ENCODE data around the gene CHMP1A. TPM values are rescaled to one million over a fixed set of nuclear protein-coding genes. Genes with fewer than 3 reads are reported as not detected.
A peak's percentile ranks its signal among the peaks of the same experiment; 100 is the strongest.

Gene CHMP1A
- polyA plus RNA-seq, 2 donors, result 58.8 to 71.9 TPM

DNA sequence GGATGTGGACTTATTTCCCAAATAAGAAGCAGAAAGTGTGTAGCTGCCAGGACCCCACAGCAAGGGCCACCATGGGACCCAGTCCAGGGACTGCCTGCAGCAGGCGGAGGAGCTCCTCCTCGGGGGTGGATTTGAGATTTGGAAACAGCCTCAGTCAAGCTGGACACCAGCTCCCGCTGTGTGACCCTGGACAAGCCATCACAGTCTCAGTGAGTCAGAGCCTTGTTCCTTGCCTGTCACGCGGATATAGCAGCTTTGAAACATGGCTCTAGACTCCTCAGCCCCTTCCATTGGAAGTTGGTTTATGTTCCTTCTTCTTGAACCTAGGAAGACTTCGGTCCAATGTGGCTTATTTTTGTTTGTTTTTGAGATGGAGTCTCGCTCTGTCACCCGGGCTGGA lies 56.6 kb downstream of the CHMP1A start:
- Histone ChIP-seq H3K9me3 (ENCODE audit: control insufficient read depth in 2 of 2, insufficient read depth in 1 of 2, low read depth in 1 of 2, low read length in 1 of 2) (no peaks in the 10 kb centered on the region), H3K36me3 (ENCODE audit: control insufficient read depth in 2 of 2, insufficient read depth in 2 of 2, low read length in 1 of 2) (no peaks in the 10 kb centered on the region), H3K27me3 (ENCODE audit: control insufficient read depth in 1 of 2, insufficient read depth in 2 of 2, low read length in 2 of 2) (no peaks in the 10 kb centered on the region), H3K4me1 (ENCODE audit: control insufficient read depth in 2 of 2, insufficient read depth in 2 of 2, low read length in 1 of 2) (peaks cover 4 to 38% of the 10 kb centered on the region in 2 donors), H3K27ac (ENCODE audit: low read depth in 2 of 2, low read length in 1 of 2) (no peak overlapping the region), H3K4me3 (ENCODE audit: low read depth in 1 of 2, low read length in 2 of 2) (no peak overlapping the region)
- WGBS, 2 donors, result 72 to 78% methylated on average over 8 of the region's 8 CpGs

DNA sequence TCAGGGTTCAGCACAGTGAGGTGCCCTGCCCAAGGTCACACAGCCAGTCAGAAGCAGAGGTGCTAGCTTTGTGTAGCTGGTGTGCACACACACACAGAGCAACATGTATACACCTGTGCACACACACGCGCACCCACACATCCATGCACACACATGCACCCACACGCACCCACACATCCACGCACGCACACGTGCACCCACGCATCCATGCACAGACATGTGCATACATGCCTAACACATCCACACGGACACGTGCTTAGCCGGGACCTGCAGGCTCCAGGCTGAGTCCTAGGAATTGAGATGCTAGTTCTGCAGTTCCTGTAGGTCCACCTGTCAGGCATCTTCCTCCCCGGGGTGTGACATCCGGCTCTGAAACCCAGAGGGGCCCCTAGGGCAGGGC lies 57.1 kb downstream of the CHMP1A start:
- no peaks in the 10 kb centered on the region for H3K27me3 ChIP-seq (ENCODE audit: control insufficient read depth in 1 of 2, insufficient read depth in 2 of 2, low read length in 2 of 2)
- peak overlapping the region in 1 of 2 donors; percentile 65 for H3K27ac ChIP-seq (ENCODE audit: low read depth in 2 of 2, low read length in 1 of 2)
- H3K4me1 ChIP-seq (ENCODE audit: control insufficient read depth in 2 of 2, insufficient read depth in 2 of 2, low read length in 1 of 2), result peaks cover 4 to 34% of the 10 kb centered on the region in 2 donors
- WGBS, 2 donors, result 49 to 60% methylated on average over 12 of the region's 12 CpGs
- no peak overlapping the region for H3K4me3 ChIP-seq (ENCODE audit: low read depth in 1 of 2, low read length in 2 of 2)
- no peaks in the 10 kb centered on the region for H3K36me3 ChIP-seq (ENCODE audit: control insufficient read depth in 2 of 2, insufficient read depth in 2 of 2, low read length in 1 of 2)
- no peaks in the 10 kb centered on the region for H3K9me3 ChIP-seq (ENCODE audit: control insufficient read depth in 2 of 2, insufficient read depth in 1 of 2, low read depth in 1 of 2, low read length in 1 of 2)

DNA sequence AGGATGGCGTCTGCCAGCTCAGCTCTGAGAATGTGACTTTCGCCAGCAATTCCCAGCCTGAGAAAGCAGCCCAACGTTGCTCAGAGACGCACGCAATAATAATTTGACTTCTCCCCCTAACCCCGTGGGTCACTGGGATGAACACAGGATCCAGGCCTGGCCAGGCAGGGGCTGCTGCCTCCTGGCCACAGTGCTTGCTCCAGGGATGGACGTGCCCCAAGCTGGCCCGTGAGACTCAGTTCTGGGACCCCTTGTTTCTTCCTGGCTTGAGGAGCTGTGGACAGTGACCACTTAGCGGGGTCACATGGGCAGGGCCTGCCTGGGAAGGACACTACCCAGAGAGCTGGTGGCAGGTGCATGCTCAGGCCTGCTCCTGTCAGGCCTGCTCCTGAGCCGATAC lies 57.6 kb downstream of the CHMP1A start:
- WGBS, 2 donors, result 72 to 75% methylated on average over 10 of the region's 10 CpGs
- no peaks in the 10 kb centered on the region for H3K27me3 ChIP-seq (ENCODE audit: control insufficient read depth in 1 of 2, insufficient read depth in 2 of 2, low read length in 2 of 2)
- H3K4me1 ChIP-seq (ENCODE audit: control insufficient read depth in 2 of 2, insufficient read depth in 2 of 2, low read length in 1 of 2), result peaks cover 4 to 31% of the 10 kb centered on the region in 2 donors
- H3K9me3 ChIP-seq (ENCODE audit: control insufficient read depth in 2 of 2, insufficient read depth in 1 of 2, low read depth in 1 of 2, low read length in 1 of 2), result no peaks in the 10 kb centered on the region
- no peaks in the 10 kb centered on the region for H3K36me3 ChIP-seq (ENCODE audit: control insufficient read depth in 2 of 2, insufficient read depth in 2 of 2, low read length in 1 of 2)
- H3K4me3 ChIP-seq (ENCODE audit: low read depth in 1 of 2, low read length in 2 of 2), result no peak overlapping the region
- peak overlapping the region; percentile 19 to 63 for H3K27ac ChIP-seq (ENCODE audit: low read depth in 2 of 2, low read length in 1 of 2)

DNA sequence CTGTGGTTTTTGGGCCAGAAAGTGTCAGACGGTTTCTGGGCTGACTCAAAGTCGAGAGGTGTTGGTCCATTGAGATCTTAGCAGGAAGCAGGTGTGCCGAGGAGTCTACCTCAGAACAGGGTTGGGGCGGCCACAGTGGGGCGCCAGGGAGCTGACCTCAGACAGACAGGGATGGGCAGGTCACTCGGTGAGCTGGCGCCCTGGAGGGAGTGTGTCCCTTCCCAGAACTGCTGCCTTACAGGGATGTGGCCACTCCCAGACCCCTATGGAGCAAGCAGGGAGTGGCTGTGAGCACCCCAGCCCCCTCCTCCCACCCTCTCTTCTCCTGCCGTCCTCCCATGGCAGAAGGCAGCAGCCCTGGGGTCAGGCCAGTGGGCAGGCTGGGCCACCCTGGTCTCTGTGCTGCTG lies 58.1 kb downstream of the CHMP1A start:
- Histone ChIP-seq H3K36me3 (ENCODE audit: control insufficient read depth in 2 of 2, insufficient read depth in 2 of 2, low read length in 1 of 2) (no peaks in the 10 kb centered on the region), H3K27me3 (ENCODE audit: control insufficient read depth in 1 of 2, insufficient read depth in 2 of 2, low read length in 2 of 2) (no peaks in the 10 kb centered on the region), H3K4me3 (ENCODE audit: low read depth in 1 of 2, low read length in 2 of 2) (no peak overlapping the region), H3K27ac (ENCODE audit: low read depth in 2 of 2, low read length in 1 of 2) (peak overlapping the region; percentile 19 to 63), H3K9me3 (ENCODE audit: control insufficient read depth in 2 of 2, insufficient read depth in 1 of 2, low read depth in 1 of 2, low read length in 1 of 2) (no peaks in the 10 kb centered on the region), H3K4me1 (ENCODE audit: control insufficient read depth in 2 of 2, insufficient read depth in 2 of 2, low read length in 1 of 2) (peaks cover 4 to 31% of the 10 kb centered on the region in 2 donors)
- 28 to 34% methylated on average over 8 of the region's 8 CpGs for WGBS, 2 donors

DNA sequence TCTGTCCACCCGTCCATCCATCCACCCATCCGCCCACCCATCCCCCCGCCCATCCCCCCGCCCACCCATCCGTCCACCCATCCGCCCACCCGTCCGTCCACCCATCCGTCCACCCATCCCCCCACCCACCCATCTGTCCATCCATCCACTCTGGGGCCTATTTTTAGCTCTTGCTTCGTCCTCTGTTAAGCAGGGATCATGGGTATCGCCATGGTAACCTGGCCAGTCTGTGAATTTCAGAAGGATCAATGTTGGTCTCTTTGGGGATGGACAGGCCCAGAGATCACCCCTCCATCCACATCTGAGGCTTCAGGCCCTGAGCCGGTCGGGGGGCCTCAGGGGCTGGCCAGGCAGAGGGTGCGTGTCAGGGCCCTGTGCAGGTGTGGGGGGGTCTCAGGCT lies 59.3 kb downstream of the CHMP1A start:
- Histone ChIP-seq H3K27ac (ENCODE audit: low read depth in 2 of 2, low read length in 1 of 2) (no peak overlapping the region), H3K36me3 (ENCODE audit: control insufficient read depth in 2 of 2, insufficient read depth in 2 of 2, low read length in 1 of 2) (no peaks in the 10 kb centered on the region), H3K4me1 (ENCODE audit: control insufficient read depth in 2 of 2, insufficient read depth in 2 of 2, low read length in 1 of 2) (peaks cover 4 to 31% of the 10 kb centered on the region in 2 donors), H3K9me3 (ENCODE audit: control insufficient read depth in 2 of 2, insufficient read depth in 1 of 2, low read depth in 1 of 2, low read length in 1 of 2) (no peaks in the 10 kb centered on the region), H3K4me3 (ENCODE audit: low read depth in 1 of 2, low read length in 2 of 2) (no peak overlapping the region), H3K27me3 (ENCODE audit: control insufficient read depth in 1 of 2, insufficient read depth in 2 of 2, low read length in 2 of 2) (no peaks in the 10 kb centered on the region)
- WGBS, 2 donors, result 64 to 67% methylated on average over 9 to 14 of the region's 14 CpGs

DNA sequence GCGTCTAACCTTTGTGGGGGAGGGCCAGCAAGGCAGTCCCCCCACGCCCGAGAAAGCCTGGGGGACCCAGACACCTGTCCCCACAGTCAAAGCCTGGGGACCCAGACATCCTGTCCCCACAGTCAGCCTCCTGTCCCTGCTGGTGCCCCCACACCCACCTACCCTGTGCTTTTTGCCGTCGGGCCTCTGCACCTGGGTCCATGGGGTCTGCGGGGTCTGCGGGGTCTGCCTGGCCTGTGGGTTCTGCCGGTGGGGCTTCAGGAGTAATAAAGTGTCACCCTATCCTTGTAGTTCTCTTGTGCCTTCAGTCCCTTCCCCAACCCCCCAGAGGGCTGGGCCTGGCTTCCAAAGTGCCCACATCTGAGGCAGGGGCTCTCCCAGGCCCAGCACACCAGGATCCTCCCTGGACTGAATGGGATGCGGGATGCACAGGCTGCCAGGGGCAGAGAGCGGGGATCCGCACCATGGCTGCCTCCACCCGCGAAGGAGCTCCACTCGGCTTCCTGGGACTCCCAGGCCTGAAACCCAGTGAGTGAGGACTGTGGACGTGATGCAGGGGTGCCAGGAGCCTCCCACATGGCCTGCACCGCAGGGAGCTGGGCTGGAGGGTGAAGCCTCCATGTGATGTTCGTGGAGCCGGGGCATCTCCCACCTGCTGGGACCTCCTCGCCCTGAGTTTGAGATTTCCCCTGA lies 60.4 kb downstream of the CHMP1A start:
- WGBS, 2 donors, result 87 to 92% methylated on average over 19 of the region's 19 CpGs
- Histone ChIP-seq H3K36me3 (ENCODE audit: control insufficient read depth in 2 of 2, insufficient read depth in 2 of 2, low read length in 1 of 2) (no peaks in the 10 kb centered on the region), H3K4me1 (ENCODE audit: control insufficient read depth in 2 of 2, insufficient read depth in 2 of 2, low read length in 1 of 2) (peaks cover 0 to 21% of the 10 kb centered on the region in 2 donors), H3K27me3 (ENCODE audit: control insufficient read depth in 1 of 2, insufficient read depth in 2 of 2, low read length in 2 of 2) (no peaks in the 10 kb centered on the region), H3K4me3 (ENCODE audit: low read depth in 1 of 2, low read length in 2 of 2) (no peak overlapping the region), H3K9me3 (ENCODE audit: control insufficient read depth in 2 of 2, insufficient read depth in 1 of 2, low read depth in 1 of 2, low read length in 1 of 2) (no peaks in the 10 kb centered on the region), H3K27ac (ENCODE audit: low read depth in 2 of 2, low read length in 1 of 2) (no peak overlapping the region)

DNA sequence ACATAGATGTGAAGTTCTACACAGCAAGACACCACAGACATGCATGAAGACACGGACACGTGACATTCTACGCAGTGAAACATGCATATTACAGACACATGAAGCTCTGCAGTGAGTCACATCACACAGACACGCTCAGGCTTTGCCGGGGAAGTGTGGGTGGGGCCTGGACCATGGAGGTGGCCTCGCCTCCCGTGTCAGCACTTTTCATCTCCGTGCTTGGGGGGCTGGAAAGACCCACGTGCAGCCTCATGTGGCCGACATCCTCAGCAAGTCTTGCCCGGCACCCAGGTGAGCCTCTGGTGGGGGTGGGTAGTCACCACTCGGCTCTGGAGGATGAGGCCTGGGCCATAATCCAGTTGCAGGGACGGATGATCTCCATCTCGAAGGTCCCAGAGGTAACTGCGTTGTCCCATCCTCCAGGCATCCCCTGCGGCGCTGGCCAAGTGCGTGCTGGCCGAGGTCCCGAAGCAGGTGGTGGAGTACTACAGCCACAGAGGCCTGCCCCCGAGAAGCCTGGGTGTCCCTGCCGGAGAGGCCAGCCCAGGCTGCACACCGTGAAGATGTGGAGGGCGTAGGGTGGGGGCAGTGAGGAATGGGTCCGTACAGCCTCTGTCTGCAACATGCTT lies 61.3 kb downstream of the CHMP1A start:
- Histone ChIP-seq H3K9me3 (ENCODE audit: control insufficient read depth in 2 of 2, insufficient read depth in 1 of 2, low read depth in 1 of 2, low read length in 1 of 2) (no peaks in the 10 kb centered on the region), H3K4me1 (ENCODE audit: control insufficient read depth in 2 of 2, insufficient read depth in 2 of 2, low read length in 1 of 2) (peaks cover 0 to 17% of the 10 kb centered on the region in 2 donors), H3K4me3 (ENCODE audit: low read depth in 1 of 2, low read length in 2 of 2) (no peak overlapping the region), H3K27me3 (ENCODE audit: control insufficient read depth in 1 of 2, insufficient read depth in 2 of 2, low read length in 2 of 2) (no peaks in the 10 kb centered on the region), H3K36me3 (ENCODE audit: control insufficient read depth in 2 of 2, insufficient read depth in 2 of 2, low read length in 1 of 2) (no peaks in the 10 kb centered on the region), H3K27ac (ENCODE audit: low read depth in 2 of 2, low read length in 1 of 2) (no peak overlapping the region)
- 85 to 87% methylated on average over 22 to 25 of the region's 25 CpGs for WGBS, 2 donors

DNA sequence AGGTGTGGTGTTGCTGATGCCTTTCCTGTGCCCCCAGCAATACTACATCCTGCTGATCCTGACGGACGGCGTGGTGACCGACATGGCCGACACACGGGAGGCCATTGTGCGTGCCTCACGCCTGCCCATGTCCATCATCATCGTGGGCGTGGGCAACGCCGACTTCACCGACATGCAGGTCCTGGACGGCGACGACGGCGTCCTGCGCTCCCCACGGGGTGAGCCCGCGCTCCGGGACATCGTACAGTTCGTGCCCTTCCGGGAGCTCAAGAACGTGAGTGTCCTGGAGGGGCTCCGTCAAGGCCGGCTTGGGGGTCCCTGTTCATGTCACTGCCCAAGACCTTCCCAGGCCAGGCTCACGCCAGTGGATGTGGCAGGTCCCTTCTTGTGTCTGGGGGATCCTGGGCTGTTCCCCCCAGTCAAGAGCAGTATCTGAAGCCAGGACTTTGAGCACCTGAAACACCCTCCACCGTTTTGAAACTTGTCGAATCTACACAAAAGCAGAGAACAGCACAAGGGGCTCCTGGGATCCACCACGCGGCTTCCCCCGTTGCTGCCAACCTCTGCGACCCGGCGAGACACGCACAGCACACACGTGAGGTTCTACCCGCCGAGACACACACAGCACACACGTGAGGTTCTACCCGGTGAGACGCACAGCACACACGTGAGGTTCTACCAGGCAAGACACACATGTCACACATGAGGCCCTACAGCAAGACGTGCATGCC lies 62.0 kb downstream of the CHMP1A start:
- H3K27me3 ChIP-seq (ENCODE audit: control insufficient read depth in 1 of 2, insufficient read depth in 2 of 2, low read length in 2 of 2), result no peaks in the 10 kb centered on the region
- no peaks in the 10 kb centered on the region for H3K9me3 ChIP-seq (ENCODE audit: control insufficient read depth in 2 of 2, insufficient read depth in 1 of 2, low read depth in 1 of 2, low read length in 1 of 2)
- H3K4me3 ChIP-seq (ENCODE audit: low read depth in 1 of 2, low read length in 2 of 2), result no peak overlapping the region
- peaks cover 0 to 14% of the 10 kb centered on the region in 2 donors for H3K4me1 ChIP-seq (ENCODE audit: control insufficient read depth in 2 of 2, insufficient read depth in 2 of 2, low read length in 1 of 2)
- WGBS, 2 donors, result 94% methylated on average over 35 to 47 of the region's 47 CpGs
- no peaks in the 10 kb centered on the region for H3K36me3 ChIP-seq (ENCODE audit: control insufficient read depth in 2 of 2, insufficient read depth in 2 of 2, low read length in 1 of 2)
- H3K27ac ChIP-seq (ENCODE audit: low read depth in 2 of 2, low read length in 1 of 2), result no peak overlapping the region
